ENCODE results near the gene DNAJC16. TPM values are rescaled to one million over a fixed set of nuclear protein-coding genes. Genes with fewer than 3 reads are reported as not detected.

Gene DNAJC16
- total RNA-seq, 1 experiment from 2014 or later, result 20.7 TPM

GRCh38 chr1:15610167-15610566 is 83.5 kb downstream of the DNAJC16 start:
- H3K27me3 Mint-ChIP-seq (ENCODE audit: low read depth), result peaks cover 20% of the 10 kb centered on the region
- no peak overlapping the region for H2BK5ac ChIP-seq (ENCODE audit: insufficient read length, low read length)
- no CpG with 5 or more reads among the region's 4 CpGs for WGBS (ENCODE audit: extremely low coverage, insufficient read length, low lambda C conversion rate)
- H4K91ac ChIP-seq (ENCODE audit: insufficient read length, low read depth, low read length), result no peak overlapping the region
- H3K18ac ChIP-seq (ENCODE audit: insufficient read length, low read depth, low read length), result no peak overlapping the region
- no peak overlapping the region for H2AFZ ChIP-seq (ENCODE audit: low read length)
- no peak overlapping the region for H3T11ph ChIP-seq (ENCODE audit: low read length)
- no peaks in the 10 kb centered on the region for H3K27me3 ChIP-seq (ENCODE audit: insufficient read depth, low read length)
- H2BK120ac ChIP-seq (ENCODE audit: low read depth, low read length, poor library complexity, severe bottlenecking), result no peak overlapping the region
- H4K20me1 ChIP-seq (ENCODE audit: control insufficient read depth, insufficient read depth, insufficient read length), result no peaks in the 10 kb centered on the region
- no peak overlapping the region for H3K27ac Mint-ChIP-seq
- TF ChIP-seq CTCF (conservative IDR thresholded peaks at IDR 0.05), result no peak
- no peak overlapping the region for H2BK15ac ChIP-seq (ENCODE audit: low read depth, low read length)
- H3K4me1 Mint-ChIP-seq, result peaks cover 2% of the 10 kb centered on the region in 2 experiments; a peak in 2 of 4 replicates
- no peak overlapping the region for H4K5ac ChIP-seq (ENCODE audit: insufficient read length, low read depth, low read length)
- no peak overlapping the region for H3K4ac ChIP-seq (ENCODE audit: low read depth, low read length)
- H3K27ac ChIP-seq (ENCODE audit: insufficient read length, low read depth, low read length), result no peak overlapping the region
- H3K56ac ChIP-seq (ENCODE audit: insufficient read length, low read depth, low read length), result no peak overlapping the region
- H3K4me2 ChIP-seq (ENCODE audit: insufficient read depth, insufficient read length, low read length), result no peak overlapping the region
- H4K8ac ChIP-seq (replicated peaks; ENCODE audit: insufficient read length, low read depth, low read length), result no peak overlapping the region
- H3K79me1 ChIP-seq (ENCODE audit: insufficient read depth, low read depth, low read length, poor library complexity, severe bottlenecking), result no peaks in the 10 kb centered on the region
- H3K23me2 ChIP-seq (ENCODE audit: insufficient read length, low read depth, low read length, poor library complexity, severe bottlenecking), result no peaks in the 10 kb centered on the region
- H3K14ac ChIP-seq (ENCODE audit: insufficient read depth, low read length), result no peak overlapping the region
- no peaks in the 10 kb centered on the region for H3K4me1 ChIP-seq (ENCODE audit: insufficient read depth, low read length)
- no peaks in the 10 kb centered on the region for H3K36me3 Mint-ChIP-seq (ENCODE audit: insufficient read depth in 1 of 3, low read depth in 3 of 3)
- H3K23ac ChIP-seq (ENCODE audit: insufficient read length, low read depth, low read length), result no peak overlapping the region
- no peak overlapping the region for H2BK20ac ChIP-seq (ENCODE audit: low read depth, low read length, poor library complexity, severe bottlenecking)
- H2BK12ac ChIP-seq (ENCODE audit: insufficient read length, low read depth, low read length), result no peak overlapping the region
- H2AK5ac ChIP-seq (ENCODE audit: insufficient read length, low read length), result no peak overlapping the region
- no peak overlapping the region for H3K9ac ChIP-seq (ENCODE audit: extremely low read depth, insufficient read length, low read length)
- DNase-seq, result no peak
- no peaks in the 10 kb centered on the region for H3K79me2 ChIP-seq (ENCODE audit: insufficient read depth, low read length)
- H3K4me3 Mint-ChIP-seq, result no peak overlapping the region
- no peaks in the 10 kb centered on the region for H3K9me3 Mint-ChIP-seq
- H3K9me3 ChIP-seq (ENCODE audit: control insufficient read depth, low read depth, low read length), result no peaks in the 10 kb centered on the region

Data from H9 (cell line).